HAP-1 (cell line): ENCODE data around the gene PLD2.

ENCODE experiments used
- DNase-seq, 2 experiments: peaks; one replicate each; pipeline ENCODE4 v3.0.0-alpha.2; 2016 to 2020; ENCODE audit warnings: low spot score in 2 of 2
- H3K27me3 ChIP-seq: fragments of 250-450 bp; sonication (Bioruptor Pico); 2 replicates; pipeline ENCODE4 v1.5.1; 2020; ENCODE audit warnings: low read depth, mild to moderate bottlenecking, moderate library complexity
- H3K36me3 ChIP-seq: fragments of 250-450 bp; sonication (Bioruptor Pico); replicated peaks from 2 replicates; pipeline ENCODE4 v1.5.1; 2020; ENCODE audit warnings: mild to moderate bottlenecking
- H3K4me1 ChIP-seq: fragments of 250-450 bp; sonication (Bioruptor Pico); 2 replicates; pipeline ENCODE4 v1.5.1; 2020; ENCODE audit warnings: mild to moderate bottlenecking
- H3K4me3 ChIP-seq: fragments of 250-450 bp; sonication (Bioruptor Pico); 2 replicates; pipeline ENCODE4 v1.5.1; 2020; ENCODE audit warnings: mild to moderate bottlenecking, moderate library complexity
- H3K9me3 ChIP-seq: fragments of 250-450 bp; sonication (Bioruptor Pico); 2 replicates; pipeline ENCODE4 v1.5.1; 2020; ENCODE audit warnings: mild to moderate bottlenecking, moderate library complexity
- in situ Hi-C: fragments of 300-500 bp; cut with MboI; formaldehyde crosslinking; loops from 3 replicates; pipeline ENCODE4 v1.14.3; 2020; ENCODE audit warnings: low sequenced_read_pairs, inconsistent platforms, mixed read lengths

The PLD2 gene, protein sequence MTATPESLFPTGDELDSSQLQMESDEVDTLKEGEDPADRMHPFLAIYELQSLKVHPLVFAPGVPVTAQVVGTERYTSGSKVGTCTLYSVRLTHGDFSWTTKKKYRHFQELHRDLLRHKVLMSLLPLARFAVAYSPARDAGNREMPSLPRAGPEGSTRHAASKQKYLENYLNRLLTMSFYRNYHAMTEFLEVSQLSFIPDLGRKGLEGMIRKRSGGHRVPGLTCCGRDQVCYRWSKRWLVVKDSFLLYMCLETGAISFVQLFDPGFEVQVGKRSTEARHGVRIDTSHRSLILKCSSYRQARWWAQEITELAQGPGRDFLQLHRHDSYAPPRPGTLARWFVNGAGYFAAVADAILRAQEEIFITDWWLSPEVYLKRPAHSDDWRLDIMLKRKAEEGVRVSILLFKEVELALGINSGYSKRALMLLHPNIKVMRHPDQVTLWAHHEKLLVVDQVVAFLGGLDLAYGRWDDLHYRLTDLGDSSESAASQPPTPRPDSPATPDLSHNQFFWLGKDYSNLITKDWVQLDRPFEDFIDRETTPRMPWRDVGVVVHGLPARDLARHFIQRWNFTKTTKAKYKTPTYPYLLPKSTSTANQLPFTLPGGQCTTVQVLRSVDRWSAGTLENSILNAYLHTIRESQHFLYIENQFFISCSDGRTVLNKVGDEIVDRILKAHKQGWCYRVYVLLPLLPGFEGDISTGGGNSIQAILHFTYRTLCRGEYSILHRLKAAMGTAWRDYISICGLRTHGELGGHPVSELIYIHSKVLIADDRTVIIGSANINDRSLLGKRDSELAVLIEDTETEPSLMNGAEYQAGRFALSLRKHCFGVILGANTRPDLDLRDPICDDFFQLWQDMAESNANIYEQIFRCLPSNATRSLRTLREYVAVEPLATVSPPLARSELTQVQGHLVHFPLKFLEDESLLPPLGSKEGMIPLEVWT

DNA sequence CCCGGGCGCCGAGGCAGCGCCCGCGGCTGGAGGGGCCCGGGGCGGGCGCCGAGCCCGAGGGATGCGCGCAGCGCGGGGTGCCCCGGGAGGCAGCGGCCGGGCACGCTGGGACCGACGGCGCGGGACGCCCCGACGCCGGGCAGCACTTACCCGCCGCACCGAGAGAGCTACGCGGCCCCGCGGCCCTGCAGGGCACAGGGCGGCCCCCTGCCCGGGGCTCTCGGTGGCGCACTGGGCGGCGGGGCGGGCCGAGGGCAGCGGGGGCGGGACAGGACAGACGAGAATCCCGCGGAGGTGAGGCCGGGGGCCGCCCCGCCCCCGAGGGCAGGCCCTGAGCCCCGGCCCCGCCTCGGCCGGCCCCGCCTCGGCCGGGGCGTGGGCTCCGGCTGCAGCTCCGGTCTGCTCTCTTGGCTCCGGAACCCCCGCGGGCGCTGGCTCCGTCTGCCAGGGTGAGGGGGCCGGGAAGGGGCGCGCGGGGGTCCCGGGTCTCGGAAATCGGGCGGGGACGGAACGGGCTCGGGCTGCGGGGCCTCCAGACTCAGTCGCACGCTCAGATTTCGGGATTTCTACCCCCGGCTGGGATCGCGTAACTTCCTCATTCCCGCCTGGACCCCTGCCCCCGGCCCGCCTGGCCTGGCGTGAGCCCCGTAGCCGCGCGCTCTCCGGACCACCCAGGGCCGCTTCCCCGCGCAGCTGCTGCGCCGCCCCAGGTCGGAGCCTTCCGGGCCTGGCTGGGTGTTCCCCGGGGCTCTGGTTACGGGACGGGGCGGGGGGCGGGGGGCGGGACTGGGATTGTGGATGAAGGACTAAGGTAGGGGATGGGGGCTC, at the start of gene PLD2:
Gene PLD2 (plus strand): TSS at position 376 of the 828 bp plus-strand sequence. CDS start 621 bp downstream, outside the sequence.
- in situ Hi-C loops, result no loop called here
- DNase-seq, result peak; percentile 81 to 95

DNA sequence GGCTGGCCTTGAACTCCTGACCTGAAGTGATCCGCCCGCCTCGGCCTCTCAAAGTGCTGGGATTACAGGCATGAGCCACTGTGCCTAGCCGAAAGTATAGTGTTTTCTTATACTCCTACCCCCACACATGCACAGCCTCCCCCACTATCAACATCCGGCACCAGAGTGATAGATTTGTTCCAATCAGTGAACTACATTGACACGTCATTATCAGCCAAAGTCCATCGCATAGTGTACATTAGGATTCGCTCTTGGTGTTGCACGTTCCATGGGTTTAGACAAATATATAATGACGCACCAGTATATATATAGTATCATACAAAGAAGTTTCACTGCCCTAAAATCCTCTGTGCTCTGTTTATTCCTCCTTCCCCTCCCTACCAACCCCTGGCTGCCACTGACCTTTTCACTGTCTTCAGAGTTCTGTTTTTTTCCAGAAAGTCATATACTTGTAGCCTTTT, 47.1 kb upstream of the PLD2 start:
- peaks cover 8% of the 10 kb centered on the region for H3K27me3 ChIP-seq
- no peak for DNase-seq
- no peaks in the 10 kb centered on the region for H3K9me3 ChIP-seq
- no peaks in the 10 kb centered on the region for H3K36me3 ChIP-seq
- in situ Hi-C loops, result no loop called here
- H3K4me3 ChIP-seq, result no peak overlapping the region
- no peaks in the 10 kb centered on the region for H3K4me1 ChIP-seq

More for the DNA sequence above, at the start of gene PLD2:
- no peaks in the 10 kb centered on the region for H3K27me3 ChIP-seq
- no peaks in the 10 kb centered on the region for H3K4me1 ChIP-seq
- peak within 1 kb of the TSS; percentile 77 for H3K4me3 ChIP-seq
- H3K9me3 ChIP-seq, result no peaks in the 10 kb centered on the region
- peaks cover 17% of the 10 kb centered on the region for H3K36me3 ChIP-seq

DNA sequence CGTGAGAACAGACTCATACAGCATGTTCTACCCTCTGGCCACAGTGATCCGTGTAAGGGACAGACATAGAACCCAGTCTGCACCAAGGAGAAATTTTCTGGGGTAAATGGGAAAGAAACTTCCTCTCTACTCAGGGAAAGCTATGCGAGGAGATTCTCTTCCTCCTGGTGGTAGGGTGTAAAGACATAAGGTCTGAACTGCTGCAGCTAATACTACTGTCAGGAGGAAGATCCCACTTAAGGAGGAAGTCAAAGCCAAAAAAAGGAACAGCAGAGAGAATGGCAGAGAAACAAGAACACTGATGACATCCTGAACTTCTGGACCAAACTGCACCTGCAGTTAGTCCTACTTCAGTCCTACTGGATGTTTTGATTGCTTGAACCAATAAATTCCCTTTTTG, 42.4 kb upstream of the PLD2 start:
- H3K36me3 ChIP-seq, result no peaks in the 10 kb centered on the region
- no peaks in the 10 kb centered on the region for H3K9me3 ChIP-seq
- H3K4me1 ChIP-seq, result no peaks in the 10 kb centered on the region
- in situ Hi-C loops, result no loop called here
- no peaks in the 10 kb centered on the region for H3K27me3 ChIP-seq
- H3K4me3 ChIP-seq, result no peak overlapping the region
- DNase-seq, result no peak

DNA sequence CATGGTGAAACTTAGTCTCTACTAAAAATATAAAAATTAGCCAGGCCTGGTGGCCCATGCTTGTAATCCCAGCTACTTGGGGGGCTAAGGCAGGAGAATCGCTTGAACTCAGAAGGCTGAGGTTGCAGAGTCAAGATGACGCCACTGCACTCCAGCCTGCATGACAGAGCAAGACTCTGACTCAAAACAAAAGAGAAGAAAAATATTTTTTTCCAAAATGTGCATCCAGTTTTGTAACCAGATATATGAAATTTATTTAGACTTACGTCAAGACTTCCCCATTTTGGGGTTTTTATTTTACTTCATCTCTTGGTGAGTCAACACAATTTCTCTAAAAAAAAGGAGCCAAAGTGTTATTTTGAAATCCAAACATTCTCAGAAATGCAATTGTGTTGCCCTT, 40.8 kb upstream of the PLD2 start:
- Histone ChIP-seq H3K9me3 (no peaks in the 10 kb centered on the region), H3K4me1 (no peaks in the 10 kb centered on the region), H3K27me3 (no peaks in the 10 kb centered on the region), H3K36me3 (no peaks in the 10 kb centered on the region), H3K4me3 (no peak overlapping the region)
- no peak for DNase-seq
- in situ Hi-C loops, result no loop called here

GRCh38 chr17:4766723-4767122, 40.2 kb upstream of the PLD2 start:
- DNase-seq, result no peak
- H3K9me3 ChIP-seq, result no peaks in the 10 kb centered on the region
- no peaks in the 10 kb centered on the region for H3K4me1 ChIP-seq
- H3K4me3 ChIP-seq, result no peak overlapping the region
- no peaks in the 10 kb centered on the region for H3K36me3 ChIP-seq
- in situ Hi-C loops, result no loop called here
- H3K27me3 ChIP-seq, result no peaks in the 10 kb centered on the region

GRCh38 chr17:4768298-4768697, 38.7 kb upstream of the PLD2 start:
- Histone ChIP-seq H3K4me1 (no peaks in the 10 kb centered on the region), H3K27me3 (no peaks in the 10 kb centered on the region), H3K36me3 (no peaks in the 10 kb centered on the region), H3K9me3 (no peaks in the 10 kb centered on the region), H3K4me3 (no peak overlapping the region)
- no peak for DNase-seq
- in situ Hi-C loops, result no loop called here

GRCh38 chr17:4769628-4770027, 37.3 kb upstream of the PLD2 start:
- H3K9me3 ChIP-seq, result no peaks in the 10 kb centered on the region
- no peak overlapping the region for H3K4me3 ChIP-seq
- in situ Hi-C loops, result no loop called here
- no peaks in the 10 kb centered on the region for H3K27me3 ChIP-seq
- no peaks in the 10 kb centered on the region for H3K4me1 ChIP-seq
- DNase-seq, result no peak
- H3K36me3 ChIP-seq, result no peaks in the 10 kb centered on the region

DNA sequence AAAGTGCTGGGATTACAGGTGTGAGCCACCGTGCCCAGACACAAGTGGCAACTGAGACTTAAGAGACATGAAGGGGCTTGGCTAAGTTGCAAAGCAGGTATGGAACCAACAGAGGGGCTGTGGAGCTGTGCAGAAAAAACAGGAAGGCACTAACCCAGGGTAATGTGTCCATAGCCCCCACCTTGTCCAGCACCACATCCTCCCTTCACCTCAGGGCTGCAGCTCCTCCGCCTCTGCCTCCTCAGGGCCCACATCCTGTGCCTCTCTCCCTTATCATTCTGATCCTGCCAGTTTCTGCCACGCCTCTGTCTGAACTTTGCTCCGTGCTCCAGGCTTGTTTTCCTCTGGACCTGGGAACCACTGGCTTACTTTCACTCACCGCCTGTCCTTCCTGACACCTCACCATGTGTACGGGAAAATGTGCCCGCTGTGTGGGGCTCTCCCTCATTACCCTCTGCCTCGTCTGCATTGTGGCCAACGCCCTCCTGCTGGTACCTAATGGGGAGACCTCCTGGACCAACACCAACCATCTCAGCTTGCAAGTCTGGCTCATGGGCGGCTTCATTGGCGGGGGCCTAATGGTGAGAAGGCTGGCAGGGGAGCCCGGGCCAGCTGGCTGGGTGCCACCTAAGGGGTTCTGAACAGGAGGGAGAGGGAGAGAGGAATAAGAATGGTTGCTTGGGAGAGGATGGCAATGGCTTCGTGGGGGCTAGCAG, 35.3 kb upstream of the PLD2 start, which contains the start of gene TM4SF5:
Gene TM4SF5 (plus strand): TSS at position 368 of the 716 bp plus-strand sequence. CDS start 37 bp downstream, at position 405.
- Histone ChIP-seq H3K4me1 (no peaks in the 10 kb centered on the region), H3K36me3 (no peaks in the 10 kb centered on the region), H3K4me3 (no peak within 1 kb of the TSS), H3K27me3 (no peaks in the 10 kb centered on the region), H3K9me3 (no peaks in the 10 kb centered on the region)
- in situ Hi-C loops, result no loop called here
- no peak for DNase-seq

GRCh38 chr17:4772235-4772613, 34.7 kb upstream of the PLD2 start:
- no peaks in the 10 kb centered on the region for H3K4me1 ChIP-seq
- no peak for DNase-seq
- H3K9me3 ChIP-seq, result no peaks in the 10 kb centered on the region
- in situ Hi-C loops, result no loop called here
- no peaks in the 10 kb centered on the region for H3K27me3 ChIP-seq
- no peak overlapping the region for H3K4me3 ChIP-seq
- no peaks in the 10 kb centered on the region for H3K36me3 ChIP-seq

DNA sequence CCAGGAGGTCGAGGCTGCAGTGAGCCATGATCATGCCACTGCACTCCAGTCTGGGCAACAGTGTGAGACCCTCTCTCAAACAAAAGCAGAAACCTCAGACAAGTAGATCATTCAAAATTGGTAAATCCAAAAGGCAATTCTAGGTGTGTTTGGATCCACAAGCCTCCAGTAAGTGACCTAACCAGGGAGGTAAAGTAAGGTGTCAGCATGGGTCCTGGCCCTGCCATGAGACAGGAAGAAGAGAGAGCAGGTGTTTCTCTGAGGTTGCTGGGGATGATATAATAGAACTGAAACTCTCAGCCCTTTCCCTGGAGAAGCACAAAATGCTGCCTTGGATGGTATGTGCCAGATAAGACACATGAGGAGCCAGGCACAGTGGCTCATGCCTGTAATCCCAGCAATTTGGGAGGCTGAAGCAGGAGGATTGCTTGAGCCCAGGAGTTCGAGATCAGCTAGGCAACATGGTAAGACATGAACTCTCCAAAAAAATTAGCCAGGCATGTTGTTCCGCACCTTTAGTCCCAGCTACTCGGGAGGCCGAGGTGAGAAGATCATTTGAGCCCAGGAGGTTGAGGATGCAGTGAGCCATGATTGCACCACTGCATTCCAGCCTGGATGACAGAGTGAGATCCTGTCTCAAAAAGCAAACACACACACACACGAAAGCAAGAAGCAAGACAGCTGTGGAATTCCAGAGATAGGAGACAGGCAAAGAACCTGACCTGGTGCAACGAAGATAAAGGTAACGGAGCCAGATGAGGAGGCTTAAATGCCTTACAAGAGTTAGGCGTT, 28.8 kb upstream of the PLD2 start:
- in situ Hi-C loops, result no loop called here
- Histone ChIP-seq H3K27me3 (no peaks in the 10 kb centered on the region), H3K9me3 (no peaks in the 10 kb centered on the region), H3K4me1 (no peaks in the 10 kb centered on the region), H3K4me3 (no peak overlapping the region), H3K36me3 (no peaks in the 10 kb centered on the region)
- no peak for DNase-seq

- Histone ChIP-seq H3K27me3 (0 out of 2 replicates have a peak, but pooled peaks cover 2% of the 10 kb centered on the region), H3K4me3 (no peak overlapping the region), H3K9me3 (no peaks in the 10 kb centered on the region), H3K36me3 (no peaks in the 10 kb centered on the region), H3K4me1 (no peaks in the 10 kb centered on the region)
- no peak for DNase-seq
- in situ Hi-C loops, result no loop called here
These were observed 26.5 kb upstream of the PLD2 start for GRCh38 chr17:4780325-4780955.

GRCh38 chr17:4782652-4783051, 24.3 kb upstream of the PLD2 start:
- DNase-seq, result no peak
- Histone ChIP-seq H3K36me3 (no peaks in the 10 kb centered on the region), H3K4me1 (peaks cover 4% of the 10 kb centered on the region; the same call in 1 of the 2 replicates), H3K9me3 (no peaks in the 10 kb centered on the region; the same call in 1 of the 2 replicates), H3K4me3 (no peak overlapping the region), H3K27me3 (0 out of 2 replicates have a peak, but pooled peaks cover 2% of the 10 kb centered on the region)
- in situ Hi-C loops, result no loop called here
